ENCODE data around the gene PASD1. TPM values are rescaled to one million over a fixed set of nuclear protein-coding genes. Genes with fewer than 3 reads are reported as not detected.

Gene PASD1
- total RNA-seq, 1 experiment from 2014 or later: not detected

GRCh38 chrX:151704041-151704663 lies 140.7 kb downstream of the PASD1 start:
- Histone ChIP-seq H3K4me1 (ENCODE audit: control insufficient read depth, insufficient read depth, low read length) (no peaks in the 10 kb centered on the region), H3K4me3 (ENCODE audit: low read depth in 2 of 2, low read length in 2 of 2) (no peak overlapping the region), H3K27me3 (ENCODE audit: control insufficient read depth, insufficient read depth, low read length) (no peaks in the 10 kb centered on the region), H3K36me3 (ENCODE audit: control insufficient read depth, insufficient read depth, low read length) (no peaks in the 10 kb centered on the region), H3K27ac (ENCODE audit: low read length) (no peak overlapping the region), H3K9me3 (ENCODE audit: control insufficient read depth, insufficient read depth, low read depth, low read length) (no peaks in the 10 kb centered on the region)
- intact Hi-C loops (cut with micrococcal nuclease; ENCODE audit: unreplicated experiment): no loop called here
- ChIA-PET CTCF (no interaction called here), POLR2A (no interaction called here)
- BruUV-seq (replicated peaks): no TSS peak
- ATAC-seq: no peak
- in situ Hi-C loops (cut with HindIII; ENCODE audit: low pct_unique_long_range_greater_than_20kb, low sequenced_read_pairs): no loop called here
- TF ChIP-seq CTCF (IDR thresholded peaks at IDR 0.05) (no peak), SIN3A (IDR thresholded peaks at IDR 0.05; ENCODE audit: borderline replicate concordance, insufficient read depth, low read depth, low read length) (no peak), POLR2AphosphoS5 (IDR thresholded peaks at IDR 0.05; ENCODE audit: low read depth, low read length) (no peak), REST (IDR thresholded peaks at IDR 0.05; ENCODE audit: insufficient read depth in 1 of 2, low read depth in 2 of 2, low read length in 1 of 2) (no peak)
- DNase-seq (ENCODE audit: low read depth, low spot score): no peak

- ChIA-PET POLR2A (no interaction called here), CTCF (no interaction called here)
- ATAC-seq (no peak), DNase-seq (ENCODE audit: low read depth, low spot score) (no peak)
- Histone ChIP-seq H3K9me3 (ENCODE audit: control insufficient read depth, insufficient read depth, low read depth, low read length) (no peaks in the 10 kb centered on the region), H3K4me3 (ENCODE audit: low read depth in 2 of 2, low read length in 2 of 2) (no peak overlapping the region), H3K27ac (ENCODE audit: low read length) (no peak overlapping the region), H3K4me1 (ENCODE audit: control insufficient read depth, insufficient read depth, low read length) (no peaks in the 10 kb centered on the region), H3K36me3 (ENCODE audit: control insufficient read depth, insufficient read depth, low read length) (no peaks in the 10 kb centered on the region), H3K27me3 (ENCODE audit: control insufficient read depth, insufficient read depth, low read length) (no peaks in the 10 kb centered on the region)
- BruUV-seq (replicated peaks): no TSS peak
- in situ Hi-C loops (cut with HindIII; ENCODE audit: low pct_unique_long_range_greater_than_20kb, low sequenced_read_pairs): no loop called here
- no peak for TF ChIP-seq TCF7L2 (IDR thresholded peaks at IDR 0.05; ENCODE audit: low read depth, low read length)
- no peak for TF ChIP-seq POLR2AphosphoS5 (IDR thresholded peaks at IDR 0.05; ENCODE audit: low read depth, low read length)
- intact Hi-C loops (cut with micrococcal nuclease; ENCODE audit: unreplicated experiment): no loop called here
Measured at GRCh38 chrX:151708821-151709220, 145.3 kb downstream of the PASD1 start.

- BruUV-seq (replicated peaks): no TSS peak
- intact Hi-C loops (cut with micrococcal nuclease; ENCODE audit: unreplicated experiment): loop anchor here (10.0 kb wide), 1 partner anchor 1104 kb away; no protein-coding TSS in a partner anchor
- H3K4me3 ChIP-seq (ENCODE audit: low read depth in 2 of 2, low read length in 2 of 2): no peak overlapping the region
Measured at GRCh38 chrX:151710457-151710856, 147.0 kb downstream of the PASD1 start.

More at GRCh38 chrX:151710457-151710856, 147.0 kb downstream of the PASD1 start:
- Histone ChIP-seq H3K36me3 (ENCODE audit: control insufficient read depth, insufficient read depth, low read length) (no peaks in the 10 kb centered on the region), H3K4me1 (ENCODE audit: control insufficient read depth, insufficient read depth, low read length) (no peaks in the 10 kb centered on the region), H3K27ac (ENCODE audit: low read length) (no peak overlapping the region), H3K27me3 (ENCODE audit: control insufficient read depth, insufficient read depth, low read length) (no peaks in the 10 kb centered on the region), H3K9me3 (ENCODE audit: control insufficient read depth, insufficient read depth, low read depth, low read length) (no peaks in the 10 kb centered on the region)
- in situ Hi-C loops (cut with HindIII; ENCODE audit: low pct_unique_long_range_greater_than_20kb, low sequenced_read_pairs): no loop called here
- no peak for ATAC-seq
- no peak for TF ChIP-seq REST (IDR thresholded peaks at IDR 0.05; ENCODE audit: insufficient read depth in 1 of 2, low read depth in 2 of 2, low read length in 1 of 2)
- TF ChIP-seq TCF7L2 (IDR thresholded peaks at IDR 0.05; ENCODE audit: low read depth, low read length): no peak
- TF ChIP-seq CTCF (IDR thresholded peaks at IDR 0.05): no peak
- TF ChIP-seq POLR2AphosphoS5 (IDR thresholded peaks at IDR 0.05; ENCODE audit: low read depth, low read length): no peak
- TF ChIP-seq SIN3A (IDR thresholded peaks at IDR 0.05; ENCODE audit: borderline replicate concordance, insufficient read depth, low read depth, low read length): no peak
- CTCF ChIA-PET: no interaction called here
- POLR2A ChIA-PET: no interaction called here
- DNase-seq (ENCODE audit: low read depth, low spot score): no peak

Data from Panc1 (cell line).